Measurements from ENCODE around the gene PDE4B. TPM values are rescaled to one million over a fixed set of nuclear protein-coding genes. Genes with fewer than 3 reads are reported as not detected.

PDE4B gene
- polyA plus RNA-seq, 1 experiment: 20.6 TPM

GRCh38 chr1:66346057-66346795, 553.5 kb downstream of the PDE4B start:
- POLR2A ChIA-PET: no interaction called here
- no peaks in the 10 kb centered on the region for H3K36me3 ChIP-seq (ENCODE audit: control insufficient read depth, insufficient read depth, low read length)
- H3K4me3 ChIP-seq (ENCODE audit: low read depth, low read length): no peak overlapping the region
- TF ChIP-seq, protein P1, sequence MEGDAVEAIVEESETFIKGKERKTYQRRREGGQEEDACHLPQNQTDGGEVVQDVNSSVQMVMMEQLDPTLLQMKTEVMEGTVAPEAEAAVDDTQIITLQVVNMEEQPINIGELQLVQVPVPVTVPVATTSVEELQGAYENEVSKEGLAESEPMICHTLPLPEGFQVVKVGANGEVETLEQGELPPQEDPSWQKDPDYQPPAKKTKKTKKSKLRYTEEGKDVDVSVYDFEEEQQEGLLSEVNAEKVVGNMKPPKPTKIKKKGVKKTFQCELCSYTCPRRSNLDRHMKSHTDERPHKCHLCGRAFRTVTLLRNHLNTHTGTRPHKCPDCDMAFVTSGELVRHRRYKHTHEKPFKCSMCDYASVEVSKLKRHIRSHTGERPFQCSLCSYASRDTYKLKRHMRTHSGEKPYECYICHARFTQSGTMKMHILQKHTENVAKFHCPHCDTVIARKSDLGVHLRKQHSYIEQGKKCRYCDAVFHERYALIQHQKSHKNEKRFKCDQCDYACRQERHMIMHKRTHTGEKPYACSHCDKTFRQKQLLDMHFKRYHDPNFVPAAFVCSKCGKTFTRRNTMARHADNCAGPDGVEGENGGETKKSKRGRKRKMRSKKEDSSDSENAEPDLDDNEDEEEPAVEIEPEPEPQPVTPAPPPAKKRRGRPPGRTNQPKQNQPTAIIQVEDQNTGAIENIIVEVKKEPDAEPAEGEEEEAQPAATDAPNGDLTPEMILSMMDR (IDR thresholded peaks at IDR 0.05; ENCODE audit: insufficient read depth, low read depth, low read length): no peak
- DNase-seq (ENCODE audit: low read depth): no peak
- CTCF ChIA-PET: interaction anchor here (0.7 to 1.6 kb wide), 3 partner anchors 10 to 102 kb away, joined by 3 read pairs; no protein-coding TSS in a partner anchor
- no peaks in the 10 kb centered on the region for H3K27me3 ChIP-seq (ENCODE audit: control insufficient read depth, insufficient read depth, low read length)

GRCh38 chr1:66346873-66347272, 554.2 kb downstream of the PDE4B start:
- Histone ChIP-seq H3K36me3 (ENCODE audit: control insufficient read depth, insufficient read depth, low read length) (no peaks in the 10 kb centered on the region), H3K27me3 (ENCODE audit: control insufficient read depth, insufficient read depth, low read length) (no peaks in the 10 kb centered on the region), H3K4me3 (ENCODE audit: low read depth, low read length) (no peak overlapping the region)
- CTCF ChIA-PET: interaction anchor here (0.7 to 1.6 kb wide), 5 partner anchors 9 to 103 kb away, joined by 3 read pairs; no protein-coding TSS in a partner anchor
- DNase-seq (ENCODE audit: low read depth): no peak
- POLR2A ChIA-PET: interaction anchor here (0.6 kb wide), 1 partner anchor 104 kb away, joined by 5 read pairs; no protein-coding TSS in a partner anchor
- TF ChIP-seq, protein P1 (IDR thresholded peaks at IDR 0.05; ENCODE audit: insufficient read depth, low read depth, low read length): no peak

DNA sequence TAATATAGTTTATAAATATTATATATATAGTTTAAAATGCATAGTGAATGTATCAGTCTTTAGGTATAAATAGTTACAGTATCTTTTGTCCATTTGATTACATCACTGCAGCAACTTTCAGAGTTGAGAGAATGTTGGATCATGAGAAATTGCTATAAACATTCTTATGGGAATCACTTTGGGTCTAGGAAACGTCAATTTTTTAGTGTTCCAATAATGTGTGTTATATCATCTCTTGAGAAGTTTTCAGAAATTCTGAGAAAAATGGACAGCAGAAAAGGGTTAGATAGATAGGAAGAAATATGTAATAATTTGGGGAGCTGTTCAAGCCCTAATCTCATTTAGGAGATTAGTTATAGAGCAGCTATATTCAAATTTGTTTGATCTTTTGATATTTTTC, 556.1 kb downstream of the PDE4B start:
- no peaks in the 10 kb centered on the region for H3K36me3 ChIP-seq (ENCODE audit: control insufficient read depth, insufficient read depth, low read length)
- TF ChIP-seq, protein P1 (IDR thresholded peaks at IDR 0.05; ENCODE audit: insufficient read depth, low read depth, low read length): no peak
- CTCF ChIA-PET: interaction anchor here (1.4 kb wide), 1 partner anchor 88 kb away, joined by 8 read pairs; no protein-coding TSS in a partner anchor
- DNase-seq (ENCODE audit: low read depth): no peak
- POLR2A ChIA-PET: no interaction called here
- no peak overlapping the region for H3K4me3 ChIP-seq (ENCODE audit: low read depth, low read length)
- no peaks in the 10 kb centered on the region for H3K27me3 ChIP-seq (ENCODE audit: control insufficient read depth, insufficient read depth, low read length)

GRCh38 chr1:66349242-66349641, 556.5 kb downstream of the PDE4B start:
- POLR2A ChIA-PET: no interaction called here
- TF ChIP-seq, protein P1 (IDR thresholded peaks at IDR 0.05; ENCODE audit: insufficient read depth, low read depth, low read length): no peak
- DNase-seq (ENCODE audit: low read depth): no peak

GRCh38 chr1:66350001-66350547, 557.4 kb downstream of the PDE4B start:
- H3K4me3 ChIP-seq (ENCODE audit: low read depth, low read length): no peak overlapping the region
- DNase-seq (ENCODE audit: low read depth): no peak
- ChIA-PET POLR2A (no interaction called here), CTCF (interaction anchor here (0.9 to 1.5 kb wide), 6 partner anchors 12 to 102 kb away, joined by 3 to 8 read pairs (median 4); no protein-coding TSS in a partner anchor)
- H3K36me3 ChIP-seq (ENCODE audit: control insufficient read depth, insufficient read depth, low read length): no peaks in the 10 kb centered on the region
- TF ChIP-seq, protein P1 (IDR thresholded peaks at IDR 0.05; ENCODE audit: insufficient read depth, low read depth, low read length): no peak
- H3K27me3 ChIP-seq (ENCODE audit: control insufficient read depth, insufficient read depth, low read length): no peaks in the 10 kb centered on the region

More at GRCh38 chr1:66349242-66349641, 556.5 kb downstream of the PDE4B start:
- Histone ChIP-seq H3K27me3 (ENCODE audit: control insufficient read depth, insufficient read depth, low read length) (no peaks in the 10 kb centered on the region), H3K36me3 (ENCODE audit: control insufficient read depth, insufficient read depth, low read length) (no peaks in the 10 kb centered on the region), H3K4me3 (ENCODE audit: low read depth, low read length) (no peak overlapping the region)
- CTCF ChIA-PET: interaction anchor here (1.4 to 1.5 kb wide), 2 partner anchors 88 to 97 kb away, joined by 4 to 8 read pairs; no protein-coding TSS in a partner anchor
